HG03135 (cell line): ENCODE results near the gene ZNF644.

Experiments used
- ATAC-seq: cut with Tn5 transposase; IDR thresholded peaks from one replicate; pipeline ENCODE4 v1.9.1; 2021; ENCODE audit warnings: mild to moderate bottlenecking, moderate library complexity; ENCODE audit not compliant: unreplicated experiment

The ZNF644 gene

GRCh38 chr1:91022518-91022929 lies 689 bp upstream of the ZNF644 start:
- ATAC-seq: no peak

DNA sequence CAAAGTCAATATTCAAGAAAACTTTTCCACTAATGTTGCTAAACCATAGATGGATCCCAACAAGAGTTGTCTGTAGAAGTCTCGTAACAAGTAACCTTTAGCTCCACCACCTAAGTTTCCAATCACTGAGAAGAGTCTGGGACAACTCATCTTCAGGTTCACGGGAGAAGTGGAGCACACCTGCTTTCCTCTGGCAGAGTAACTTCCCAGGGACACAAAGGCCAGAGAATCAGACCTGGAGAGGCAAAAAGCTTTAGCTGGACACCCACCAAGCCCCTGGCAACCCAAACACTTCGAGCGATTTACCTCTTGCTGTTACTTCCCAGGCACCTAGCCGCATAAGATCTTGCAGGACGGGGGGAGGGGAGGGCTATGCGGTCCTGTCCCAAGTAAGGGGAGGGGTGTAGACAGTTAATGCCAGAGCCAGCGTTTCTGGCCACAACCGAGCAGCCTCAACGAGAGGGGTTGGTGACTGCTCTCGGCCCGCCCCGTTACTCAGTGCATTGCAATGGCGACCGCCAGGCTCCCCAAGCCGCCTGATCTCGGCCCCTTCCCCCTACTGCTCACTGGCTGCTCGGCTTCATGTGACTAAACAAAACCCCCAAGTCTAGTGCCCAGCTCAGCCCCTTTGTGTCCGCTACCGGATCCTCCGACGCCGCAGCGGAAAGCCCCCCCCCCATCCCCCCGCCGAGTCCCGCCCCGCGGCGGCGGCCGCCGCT lies 709 bp downstream of the ZNF644 start:
- peak; percentile 48 for ATAC-seq

DNA sequence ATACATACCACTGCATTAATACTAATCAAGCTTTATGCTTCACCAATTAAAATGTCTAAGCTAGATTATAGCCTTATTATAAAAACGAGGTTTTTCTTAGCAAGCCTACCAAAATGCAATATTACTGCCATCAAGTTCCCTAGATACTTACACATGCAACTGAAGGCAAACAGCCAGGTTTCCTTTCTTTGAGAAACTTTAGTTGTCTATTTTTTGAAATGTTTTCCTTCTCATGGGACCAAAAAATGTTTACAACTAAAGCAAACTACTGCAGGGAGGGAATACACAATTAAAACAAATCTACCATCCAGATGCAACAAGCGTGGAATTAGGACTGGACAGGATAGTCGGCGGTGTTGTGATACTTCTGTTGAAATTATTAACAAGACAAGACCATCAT lies 1.3 kb downstream of the ZNF644 start:
- no peak for ATAC-seq

- ATAC-seq: no peak
These were observed 3.8 kb downstream of the ZNF644 start for GRCh38 chr1:91018006-91018405.

- ATAC-seq: no peak
These were observed 5.9 kb downstream of the ZNF644 start for GRCh38 chr1:91015794-91016550.

DNA sequence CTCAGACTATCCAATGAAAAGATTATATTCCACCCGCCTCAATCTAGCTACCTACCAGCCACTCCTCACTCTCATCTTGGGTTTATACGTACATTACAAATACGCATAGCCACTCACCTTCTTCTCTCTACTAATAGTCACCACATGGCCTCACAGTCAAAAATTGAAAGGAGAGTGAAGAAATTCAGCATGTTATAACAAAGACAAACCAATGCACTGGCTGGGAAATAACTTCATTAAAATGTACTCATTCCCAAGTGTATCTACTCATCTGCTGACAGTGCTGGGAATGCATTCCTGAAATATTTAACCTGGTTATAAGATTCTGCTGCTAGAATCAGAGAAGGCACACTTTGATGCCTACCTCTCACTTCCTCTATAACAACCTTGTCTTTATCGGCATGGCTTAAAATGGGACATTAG lies 6.5 kb downstream of the ZNF644 start:
- ATAC-seq: no peak

- no peak for ATAC-seq
These were observed 7.4 kb downstream of the ZNF644 start for GRCh38 chr1:91014475-91014874.

GRCh38 chr1:91013302-91013701 lies 8.5 kb downstream of the ZNF644 start:
- no peak for ATAC-seq

GRCh38 chr1:91012196-91012595 lies 9.6 kb downstream of the ZNF644 start:
- no peak for ATAC-seq

GRCh38 chr1:91011726-91012125 lies 10.1 kb downstream of the ZNF644 start:
- ATAC-seq: no peak

DNA sequence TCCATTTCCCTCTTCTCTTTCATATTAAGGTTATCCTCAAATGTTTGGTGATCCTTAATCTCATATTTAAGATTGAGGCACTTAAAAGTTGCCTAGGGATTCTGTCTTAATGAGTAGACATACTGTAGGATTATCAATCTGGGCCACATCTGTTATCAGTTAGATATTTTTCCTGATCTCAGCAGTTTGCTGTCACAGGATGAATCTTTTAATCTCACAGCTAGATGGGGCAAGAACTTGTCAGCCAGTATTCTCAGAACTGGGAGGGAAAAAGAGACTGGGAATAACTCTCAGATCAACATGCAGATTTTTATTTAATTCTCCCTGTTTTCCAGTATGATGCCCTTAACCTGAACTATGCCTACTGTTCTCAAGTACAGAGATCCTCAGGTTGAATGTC lies 14.0 kb downstream of the ZNF644 start:
- no peak for ATAC-seq

- no peak for ATAC-seq
These were observed 14.7 kb downstream of the ZNF644 start for GRCh38 chr1:91007092-91007491.

DNA sequence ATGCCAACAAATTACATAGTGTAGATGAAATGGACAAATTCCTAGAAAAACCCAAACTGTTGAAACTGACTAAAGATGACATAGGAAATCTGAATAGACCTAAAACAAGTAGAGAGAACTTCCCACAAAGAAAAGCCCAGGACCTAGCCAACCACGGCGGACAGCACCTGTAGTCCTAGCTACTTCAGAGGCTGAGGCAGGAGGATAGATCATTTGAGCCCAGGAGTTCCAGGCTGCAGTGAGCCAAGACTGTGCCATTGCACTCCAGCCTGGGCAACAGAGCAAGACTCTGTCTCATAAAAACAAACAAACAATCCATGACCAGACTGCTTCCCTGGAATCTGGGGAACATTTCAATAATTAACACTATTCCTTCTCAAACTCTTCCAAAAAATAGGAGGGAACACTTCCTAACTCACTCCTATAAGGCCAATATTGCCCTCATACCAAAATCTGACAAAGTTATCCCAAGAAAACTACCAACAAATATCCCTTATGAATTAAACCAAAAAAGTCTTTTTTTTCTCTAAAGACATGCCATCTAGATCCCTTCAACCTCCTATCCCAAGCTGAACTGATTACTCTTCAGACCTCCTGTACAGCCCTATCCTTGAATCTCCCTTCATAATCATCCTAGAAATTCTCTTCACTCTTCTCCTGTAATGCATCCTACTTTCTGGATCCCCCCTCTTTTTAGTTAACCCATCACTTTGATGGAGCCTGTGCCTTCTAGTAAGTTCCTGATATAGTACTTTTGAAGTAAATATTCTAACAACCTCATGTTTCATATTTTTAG lies 15.5 kb downstream of the ZNF644 start:
- no peak for ATAC-seq

- no peak for ATAC-seq
These were observed 16.6 kb downstream of the ZNF644 start for GRCh38 chr1:91005285-91005684.

GRCh38 chr1:91004145-91004544 lies 17.7 kb downstream of the ZNF644 start:
- no peak for ATAC-seq

GRCh38 chr1:90996742-90997413 lies 25.0 kb downstream of the ZNF644 start:
- no peak for ATAC-seq

DNA sequence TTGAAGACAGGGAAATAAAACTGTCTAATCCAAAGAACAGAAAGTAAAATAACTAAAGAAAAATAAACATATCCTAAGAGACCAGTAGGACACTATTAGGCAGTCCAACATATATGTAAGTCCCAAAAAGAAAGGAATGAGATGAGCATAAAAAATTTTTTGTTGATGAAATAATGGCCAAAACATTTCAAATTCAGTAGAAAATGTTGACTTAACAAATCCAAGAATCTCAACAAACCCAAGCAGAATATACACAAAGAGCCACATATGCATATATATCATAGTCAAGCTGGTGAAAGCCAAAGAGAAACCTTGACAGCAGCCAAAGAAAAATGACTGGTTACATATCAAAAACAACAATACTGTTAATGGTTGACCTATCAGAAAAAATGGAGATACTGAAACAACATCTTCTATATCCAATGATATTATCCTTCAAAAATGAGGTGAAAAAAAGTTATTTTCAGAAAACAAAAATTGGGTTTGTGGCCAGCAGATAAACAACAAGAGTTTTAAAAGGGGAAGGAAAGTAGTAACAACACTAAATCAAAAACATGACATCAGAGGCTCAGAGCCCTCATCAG lies 26.4 kb downstream of the ZNF644 start:
- no peak for ATAC-seq

DNA sequence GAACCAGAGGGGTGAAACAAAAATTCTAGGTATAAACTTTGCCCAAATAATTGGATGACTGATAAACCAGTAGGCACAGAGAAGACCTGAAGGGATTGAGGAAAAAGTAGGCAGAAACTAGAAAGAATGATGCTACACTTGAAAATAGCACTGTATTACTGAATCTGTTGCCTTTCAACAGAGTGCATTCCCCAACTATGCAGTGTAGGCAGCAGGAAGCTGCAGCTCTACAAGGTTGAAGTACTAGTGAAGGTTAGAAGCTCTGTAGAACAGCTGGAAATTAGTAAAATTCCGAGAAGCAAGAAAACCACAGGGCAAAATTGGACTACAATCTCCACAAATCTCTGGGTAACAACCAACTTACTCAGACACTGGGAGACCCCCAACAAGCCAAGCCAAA lies 27.4 kb downstream of the ZNF644 start:
- ATAC-seq: no peak

DNA sequence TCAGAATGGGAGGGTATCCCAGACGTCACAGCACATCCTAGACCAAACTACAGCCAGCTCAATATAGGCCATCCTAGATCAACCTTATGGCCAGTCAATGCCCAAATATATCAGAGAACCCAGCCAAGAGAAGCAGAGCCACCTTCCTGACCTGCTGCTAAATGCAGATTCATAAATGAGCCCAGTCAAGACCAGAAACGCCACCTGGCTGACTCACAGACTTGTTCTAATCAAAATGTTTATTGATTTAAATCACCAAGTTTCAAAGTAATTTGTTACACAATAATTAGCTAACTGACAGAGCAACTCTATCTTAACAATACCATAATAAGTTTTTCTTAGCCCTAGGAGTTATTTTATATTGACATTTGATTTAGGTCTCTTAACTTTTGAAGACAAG lies 28.6 kb downstream of the ZNF644 start:
- no peak for ATAC-seq

DNA sequence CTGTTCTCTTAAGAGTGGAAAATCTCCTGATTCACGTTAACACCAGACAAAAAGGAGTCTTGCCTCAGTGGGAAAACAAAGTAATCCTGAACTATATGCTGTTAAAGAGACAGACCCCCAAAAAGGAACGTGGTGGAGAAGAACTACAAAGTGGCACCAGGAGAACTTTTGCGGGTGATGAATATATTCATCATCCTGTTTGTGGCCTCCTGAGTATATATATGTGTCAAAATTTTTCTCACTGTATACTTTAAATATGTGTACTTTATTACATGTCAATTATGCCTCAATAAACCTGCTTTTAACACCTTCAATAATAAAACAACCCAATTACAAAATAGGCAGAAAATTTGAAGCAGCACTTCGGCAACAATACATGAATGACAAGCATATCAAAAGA lies 31.1 kb downstream of the ZNF644 start:
- ATAC-seq: no peak

DNA sequence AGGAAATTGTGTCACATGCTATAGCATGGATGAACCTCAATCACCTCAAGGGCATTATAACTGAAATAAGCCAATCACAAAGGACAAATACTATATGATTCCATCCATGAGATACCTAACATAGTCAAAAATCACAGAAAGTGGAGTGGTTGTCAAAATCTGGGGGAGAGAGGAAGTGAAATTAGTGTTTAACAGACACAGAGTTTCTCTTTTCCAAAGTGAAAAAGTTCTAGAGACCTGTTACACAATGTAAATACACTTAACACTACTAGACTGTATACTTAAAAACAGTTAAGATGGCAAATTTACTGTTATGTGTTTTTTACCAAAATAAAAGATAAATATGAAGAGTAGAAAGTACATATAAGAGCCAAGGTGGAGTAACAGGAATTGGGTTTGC lies 31.8 kb downstream of the ZNF644 start:
- peak; percentile 65 for ATAC-seq
